HG03139 (cell line): ENCODE data around the gene ZNF521.
A peak's percentile ranks its signal among the peaks of the same experiment; 100 is the strongest.

Experiments used
- ATAC-seq: cut with Tn5 transposase; IDR thresholded peaks from one replicate; pipeline ENCODE4 v1.9.1; 2021; ENCODE audit not compliant: unreplicated experiment

The ZNF521 gene

GRCh38 chr18:25171334-25171733 lies 180.6 kb downstream of the ZNF521 start:
- no peak for ATAC-seq

- no peak for ATAC-seq
These were observed 181.6 kb downstream of the ZNF521 start for GRCh38 chr18:25170402-25170801.

GRCh38 chr18:25169701-25170100 lies 182.3 kb downstream of the ZNF521 start:
- no peak for ATAC-seq

DNA sequence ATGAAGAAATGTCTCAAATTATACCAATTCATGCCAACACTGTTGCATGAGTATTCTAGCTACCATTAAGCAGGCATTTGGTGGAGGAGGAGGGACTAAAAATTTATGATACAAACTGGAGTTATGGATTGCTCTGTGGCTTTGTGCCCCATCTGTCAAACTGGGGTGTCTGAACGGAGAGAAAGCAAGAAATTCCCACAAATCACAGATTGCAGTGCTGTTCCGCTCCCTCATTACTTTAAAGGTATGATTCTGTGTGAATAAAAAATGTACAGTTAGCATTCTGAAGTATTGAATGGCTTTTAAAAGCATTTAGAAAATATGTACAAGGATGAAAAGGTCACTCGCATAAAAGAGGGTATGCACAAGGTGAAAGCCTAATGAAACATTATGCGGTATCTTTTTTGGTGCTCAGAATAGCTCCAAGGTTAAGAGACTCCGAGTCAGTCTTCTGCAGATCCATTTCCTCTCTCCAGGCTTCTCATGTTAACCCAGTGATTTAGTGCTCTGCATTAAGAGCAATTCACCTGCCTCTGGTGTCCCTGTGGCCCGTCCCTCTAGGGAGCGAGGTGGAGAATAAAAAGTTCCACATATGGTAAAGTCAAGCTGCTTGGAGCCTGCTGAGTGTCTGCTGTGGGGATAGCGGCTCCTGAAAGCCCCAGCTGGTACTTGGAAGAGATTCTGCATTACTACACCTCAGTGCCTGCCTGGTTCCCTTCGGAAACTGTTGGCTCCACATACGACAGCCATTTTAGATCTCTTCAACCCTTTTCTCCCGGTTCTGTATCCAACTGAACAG lies 184.2 kb downstream of the ZNF521 start:
- no peak for ATAC-seq

GRCh38 chr18:25166113-25166512 lies 185.9 kb downstream of the ZNF521 start:
- ATAC-seq, result no peak

- ATAC-seq, result peak; percentile 87
These were observed 186.8 kb downstream of the ZNF521 start for GRCh38 chr18:25164848-25165811.

DNA sequence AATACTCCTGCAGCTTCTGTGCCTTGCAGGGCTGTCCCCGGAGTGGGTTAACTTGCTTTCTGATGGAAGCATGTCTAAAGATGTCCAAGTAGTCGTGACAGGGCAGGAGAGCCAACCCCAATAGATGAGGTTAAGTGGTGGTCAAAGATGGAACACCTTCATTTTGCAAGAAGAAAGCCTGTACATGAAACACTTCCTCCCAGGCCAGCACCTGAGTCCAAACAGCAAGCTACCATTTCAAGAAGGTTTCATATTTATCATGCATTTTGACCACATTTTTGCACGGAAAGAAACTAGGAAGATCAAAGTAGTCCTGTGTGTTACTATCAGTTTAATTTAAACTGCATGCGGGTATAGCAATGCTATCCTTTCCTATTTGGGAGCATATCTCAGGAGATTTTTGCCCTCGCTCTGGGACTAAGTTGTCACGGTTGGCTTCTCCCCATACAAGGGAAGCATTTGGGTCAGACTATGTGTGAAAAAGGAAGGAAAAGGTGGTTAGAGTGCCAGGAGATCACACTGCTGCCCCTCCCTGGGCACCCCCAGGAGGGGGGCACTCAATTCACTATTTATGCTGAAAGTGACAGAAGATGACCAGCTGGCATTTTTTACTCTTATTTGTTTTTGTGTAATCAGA lies 187.6 kb downstream of the ZNF521 start:
- ATAC-seq, result peak; percentile 21

- no peak for ATAC-seq
These were observed 198.5 kb downstream of the ZNF521 start for GRCh38 chr18:25153426-25153825.

DNA sequence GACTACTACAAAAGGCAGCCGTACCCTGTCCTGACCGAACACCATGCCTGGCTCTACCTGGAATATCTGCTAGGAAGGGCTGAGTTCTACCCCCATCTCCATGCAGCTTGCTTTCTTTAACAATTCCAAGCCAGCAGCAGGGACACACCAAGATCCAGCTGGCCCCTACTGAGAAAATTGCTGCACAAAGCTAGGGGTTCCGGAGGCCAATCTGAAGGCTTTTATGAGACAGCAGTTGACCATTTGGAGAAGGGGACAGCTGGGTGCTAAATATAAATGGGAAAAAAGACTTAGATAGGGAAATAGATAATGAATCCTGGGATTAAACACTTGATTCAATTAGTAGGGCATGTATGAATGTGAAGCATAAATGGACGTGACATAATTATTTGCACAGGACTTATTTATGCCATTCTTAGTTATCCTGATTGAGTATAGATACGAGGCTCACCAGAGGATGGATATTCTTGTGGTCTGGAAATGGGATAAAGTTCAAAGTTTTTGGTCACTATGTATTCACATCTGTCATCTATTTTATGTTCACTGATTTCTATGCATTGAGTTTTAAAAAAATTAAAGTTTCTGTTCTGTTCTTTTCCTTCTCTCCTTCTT lies 204.0 kb downstream of the ZNF521 start:
- no peak for ATAC-seq

DNA sequence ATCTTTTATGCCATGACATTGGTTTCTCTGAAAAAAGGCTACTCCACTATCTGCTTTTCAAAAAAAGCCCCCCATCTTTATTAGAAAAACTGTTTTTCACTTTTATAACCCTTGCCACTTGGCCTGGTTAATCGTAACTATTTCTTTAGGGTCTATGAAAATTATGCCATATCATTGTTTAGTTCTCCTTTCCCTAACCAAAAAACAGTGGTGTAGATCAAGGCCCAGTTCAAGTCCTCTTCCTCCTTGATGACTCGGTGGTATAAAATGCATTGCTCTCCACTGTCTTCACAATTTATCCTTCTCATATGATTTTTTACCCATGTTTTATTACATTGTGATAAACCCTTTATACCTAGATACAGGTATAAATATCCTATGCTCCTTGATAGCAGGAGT lies 205.5 kb downstream of the ZNF521 start:
- ATAC-seq, result no peak

DNA sequence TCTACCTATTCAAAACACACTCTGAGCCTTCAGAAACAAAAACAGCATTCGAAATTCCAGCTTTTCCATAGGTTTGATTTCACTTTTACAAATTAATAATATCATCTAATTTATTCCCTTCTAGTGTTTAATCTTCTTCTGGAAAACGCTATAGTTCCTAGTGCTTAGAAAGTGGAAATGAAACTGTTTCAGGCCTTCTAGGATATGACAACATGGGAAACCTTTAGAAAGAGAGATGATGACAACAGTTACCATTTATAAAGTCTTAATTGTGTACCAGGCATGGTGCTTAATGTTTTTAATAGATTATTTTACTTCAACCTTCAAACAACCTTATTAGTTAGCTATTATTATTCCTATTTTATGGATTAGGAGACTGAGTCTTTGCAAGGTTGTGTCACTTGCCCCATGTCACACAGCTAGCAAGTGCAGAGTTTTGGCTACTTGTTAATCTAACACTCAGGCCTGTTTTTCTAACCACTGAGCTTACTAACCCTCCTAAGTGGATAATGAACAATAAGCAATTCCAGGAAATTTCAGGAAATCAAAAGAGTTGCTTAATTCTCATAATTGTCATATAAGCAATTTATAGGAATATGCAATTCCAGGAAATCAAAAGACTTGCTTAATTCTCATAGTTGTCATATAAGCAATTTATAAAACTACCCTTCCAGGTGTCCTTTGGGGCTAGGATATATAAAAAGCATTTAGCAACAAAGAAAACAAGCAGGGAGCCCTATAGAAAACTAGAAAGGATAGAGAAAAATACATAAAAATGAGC lies 206.0 kb downstream of the ZNF521 start:
- ATAC-seq, result no peak

DNA sequence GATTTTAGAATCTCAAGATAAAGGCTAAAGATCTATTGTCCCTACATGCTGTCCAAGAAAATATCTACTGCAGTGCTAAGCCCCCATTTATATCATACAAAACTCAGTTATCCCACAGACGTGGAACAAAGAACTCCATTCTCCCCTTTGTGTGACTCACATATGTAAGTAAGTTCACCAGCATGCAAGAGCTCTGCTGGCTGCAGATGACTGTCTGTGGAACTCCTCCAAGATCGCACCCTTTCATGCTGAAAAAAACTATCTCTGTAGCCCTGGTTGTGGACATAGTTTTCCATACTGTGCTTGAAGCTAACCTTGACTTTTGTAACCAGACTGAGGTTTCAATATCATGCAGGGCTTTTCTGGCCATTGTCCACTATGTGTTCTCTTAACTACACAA lies 207.1 kb downstream of the ZNF521 start:
- ATAC-seq, result no peak

GRCh38 chr18:25141886-25142285 lies 210.1 kb downstream of the ZNF521 start:
- no peak for ATAC-seq

GRCh38 chr18:25141399-25141798 lies 210.6 kb downstream of the ZNF521 start:
- ATAC-seq, result no peak

DNA sequence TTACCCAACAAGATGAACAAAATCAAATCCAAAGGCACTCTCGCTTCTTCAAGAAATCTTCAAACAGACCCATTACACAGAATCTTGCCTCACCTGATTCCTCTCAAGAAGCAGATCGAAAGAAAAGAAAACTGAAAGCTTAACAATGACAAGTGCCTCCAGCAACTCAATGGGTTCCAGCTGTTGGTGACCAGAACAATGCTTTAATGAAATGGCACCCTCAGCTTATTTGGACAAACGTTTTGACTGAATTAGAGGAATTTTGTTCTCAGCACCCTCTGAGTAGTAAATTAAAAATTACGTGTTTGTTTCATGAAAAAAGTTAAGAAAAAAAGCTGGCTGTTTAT lies 211.0 kb downstream of the ZNF521 start:
- no peak for ATAC-seq

GRCh38 chr18:25140124-25140961 lies 211.6 kb downstream of the ZNF521 start:
- ATAC-seq, result no peak

DNA sequence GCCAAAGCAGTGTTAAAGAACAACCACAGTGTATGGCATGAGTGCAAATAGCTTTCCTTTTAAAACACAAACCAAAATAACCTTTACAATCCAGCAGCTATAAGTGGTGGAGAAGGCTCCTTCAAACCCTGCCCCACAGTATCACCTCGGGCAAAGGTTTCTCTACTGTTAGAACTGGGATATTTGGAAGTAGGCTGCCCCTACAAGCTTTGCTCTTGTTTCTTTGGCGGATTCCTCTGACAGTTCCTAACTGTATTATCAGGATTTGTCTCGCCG lies 214.8 kb downstream of the ZNF521 start:
- no peak for ATAC-seq

GRCh38 chr18:25136416-25137196 lies 215.4 kb downstream of the ZNF521 start:
- ATAC-seq, result no peak

- ATAC-seq, result no peak
These were observed 217.1 kb downstream of the ZNF521 start for GRCh38 chr18:25134861-25135260.
